Endothelial cell of umbilical vein (primary cell): ENCODE measurements around the gene COL28A1. TPM values are rescaled to one million over a fixed set of nuclear protein-coding genes. Genes with fewer than 3 reads are reported as not detected.

Source experiments
- BruUV-seq: library from RNA; stranded (reverse); fragments of 400-500 nt; replicated peaks from 2 replicates; lab custom pipeline; 2021; lab: Mats Ljungman, UMichigan
- CTCF ChIA-PET: fragments of 300-600, 350-600 bp; sonication (Branson Sonifier 250); formaldehyde crosslinking; loops from one replicate; lab custom pipeline; 2021; ENCODE audit warnings: antibody characterized with exemption, inconsistent platforms; lab: Charles Lee
- POLR2A ChIA-PET: fragments of 300-600, 350-600 bp; sonication (Branson Sonifier 250); formaldehyde crosslinking; loops from one replicate; lab custom pipeline; 2021; ENCODE audit warnings: antibody characterized with exemption, inconsistent platforms; lab: Charles Lee
- DNase-seq: peaks from one replicate; pipeline ENCODE4 v3.0.0-alpha.2; 2011; ENCODE audit warnings: low read depth, low spot score
- FAIRE-seq: peaks from 2 replicates; lab custom pipeline; 2011; peaks lifted over from hg19 to GRCh38; lab: Jason Lieb, UNC
- H2AFZ ChIP-seq: 2 replicates; pipeline ENCODE4 v1.6.0; 2012; ENCODE audit warnings: low read depth, low read length, control low read depth, inconsistent platforms
- H3K27ac ChIP-seq: 2 replicates; pipeline ENCODE4 v1.5.1; 2011; ENCODE audit warnings: low read depth, mild to moderate bottlenecking, control low read depth, low read length, moderate library complexity; ENCODE audit not compliant: insufficient read depth
- H3K27me3 ChIP-seq, 2 experiments: 2 replicates each; pipeline versions ENCODE4 v1.6.0 to v1.6.1; 2011; ENCODE audit warnings: low read length in 2 of 2, mixed read lengths in 1 of 2; ENCODE audit not compliant: control insufficient read depth in 2 of 2, insufficient read depth in 2 of 2
- H3K36me3 ChIP-seq, 2 experiments: 2 replicates in 1 of 2; 3 replicates in 1 of 2; pipeline ENCODE4 v1.5.1; 2011; ENCODE audit warnings: low read length in 2 of 2, mild to moderate bottlenecking in 1 of 2, moderate library complexity in 1 of 2; ENCODE audit not compliant: control insufficient read depth in 2 of 2, insufficient read depth in 2 of 2; ENCODE audit errors: extremely low read depth in 1 of 2
- H3K4me1 ChIP-seq: 3 replicates; pipeline ENCODE4 v1.5.1; 2011; ENCODE audit warnings: mild to moderate bottlenecking, low read length; ENCODE audit not compliant: control insufficient read depth, insufficient read depth; ENCODE audit errors: extremely low read depth
- H3K4me2 ChIP-seq: 2 replicates; pipeline ENCODE4 v1.6.1; 2011; ENCODE audit warnings: low read length, control low read depth, mixed read lengths; ENCODE audit not compliant: insufficient read depth
- H3K4me3 ChIP-seq, 3 experiments: fragments of 200-600 bp in 1 of 3; sonication (generic), shearing (Covaris generic) in 1 of 3; replicated peaks in 1 of 3; 2 replicates each; pipeline ENCODE4 v1.5.1; 2011 to 2016; ENCODE audit warnings: control low read depth in 3 of 3, low read length in 3 of 3, mild to moderate bottlenecking in 2 of 3, inconsistent platforms in 1 of 3, low read depth in 1 of 3, moderate library complexity in 1 of 3; ENCODE audit not compliant: insufficient read depth in 1 of 3
- H3K79me2 ChIP-seq: 2 replicates; pipeline ENCODE4 v1.6.0; 2012; ENCODE audit warnings: low read length, inconsistent platforms; ENCODE audit not compliant: control insufficient read depth, insufficient read depth
- H3K9ac ChIP-seq: replicated peaks from 2 replicates; pipeline ENCODE3; 2011; ENCODE audit warnings: low read length, control low read depth; ENCODE audit not compliant: insufficient read depth; ENCODE audit errors: extremely low read depth
- H3K9me1 ChIP-seq: replicated peaks from 3 replicates; pipeline ENCODE4 v1.6.0; 2011; ENCODE audit warnings: mild to moderate bottlenecking, low read length; ENCODE audit not compliant: control insufficient read depth, insufficient read depth; ENCODE audit errors: extremely low read depth
- H3K9me3 ChIP-seq: replicated peaks from 2 replicates; pipeline ENCODE4 v1.5.1; 2012; ENCODE audit warnings: low read length, inconsistent platforms; ENCODE audit not compliant: control insufficient read depth, insufficient read depth
- H4K20me1 ChIP-seq: replicated peaks from 2 replicates; pipeline ENCODE3; 2011; ENCODE audit warnings: mild to moderate bottlenecking, low read length; ENCODE audit not compliant: control insufficient read depth, insufficient read depth; ENCODE audit errors: extremely low read depth
- CTCF ChIP-seq, 2 donors: IDR thresholded peaks; 1 replicate in 1 of 2; 2 replicates in 1 of 2; pipeline ENCODE4 v1.5.1; 2011; ENCODE audit warnings: low read length in 2 of 2, mild to moderate bottlenecking in 2 of 2, moderate library complexity in 2 of 2, control low read depth in 1 of 2, inconsistent platforms in 1 of 2, low read depth in 1 of 2; ENCODE audit not compliant: insufficient read depth in 1 of 2; ENCODE audit errors: extremely low read depth in 1 of 2
- FOS ChIP-seq: IDR thresholded peaks from 2 replicates; pipeline ENCODE4 v1.6.1; 2011; ENCODE audit warnings: mild to moderate bottlenecking, low read length, moderate library complexity, borderline replicate concordance; ENCODE audit not compliant: insufficient read depth
- GATA2 ChIP-seq: IDR thresholded peaks from 2 replicates; pipeline ENCODE4 v1.7.0; 2011; ENCODE audit warnings: low read depth, mild to moderate bottlenecking, moderate library complexity, mixed read lengths, low read length; ENCODE audit not compliant: insufficient read length, insufficient read depth
- JUN ChIP-seq: IDR thresholded peaks from 2 replicates; pipeline ENCODE4 v1.6.1; 2011; ENCODE audit warnings: borderline replicate concordance, low read depth; ENCODE audit not compliant: insufficient read length, insufficient read depth
- MYC ChIP-seq: IDR thresholded peaks from one replicate; pipeline ENCODE4 v1.6.1; 2011; ENCODE audit warnings: mild to moderate bottlenecking, low read depth, low read length
- POLR2AphosphoS5 ChIP-seq: IDR thresholded peaks from 2 replicates; pipeline ENCODE4 v1.6.1; 2012; ENCODE audit warnings: low read depth, mild to moderate bottlenecking, control low read depth, low read length, moderate library complexity; ENCODE audit not compliant: insufficient read depth
- dilution Hi-C: fragments of 300-500 bp; cut with MboI; formaldehyde crosslinking; loops from one replicate; pipeline ENCODE4 v1.15.0; 2019; ENCODE audit warnings: low sequenced_read_pairs; ENCODE audit not compliant: extremely low pct_ligation_motif_present
- intact Hi-C: fragments of 100-400 bp; cut with micrococcal nuclease; formaldehyde crosslinking; loops from one replicate; pipeline ENCODE4 v1.10.0; 2022
- polyA plus RNA-seq, 4 experiments: library from polyadenylated mRNA; depleted of rRNA in 3 of 4; stranded (reverse) in 3 of 4; unstranded in 1 of 4; fragments of >200 nt; gene quantifications; 2 replicates each; pipeline versions ENCODE4 v1.2.1 to v1.2.3, GENCODE V29; 2011 to 2012; ENCODE audit warnings: missing spikeins in 1 of 4
- total RNA-seq: library from RNA; stranded (reverse); gene quantifications from 2 replicates; pipeline ENCODE4 v1.2.3, GENCODE V29; 2021
- TF ChIP-seq, protein P1 (sequence below): IDR thresholded peaks from 2 replicates; pipeline ENCODE4 v1.6.1; 2011; ENCODE audit not compliant: insufficient read depth, insufficient read length

COL28A1 gene
- total and polyA plus RNA-seq, 2 donors (not counting 3 experiments of a cell fraction or from before 2014, with no cell fraction given) = not detected

GRCh38 chr7:7417414-7417813 lies 118.3 kb downstream of the COL28A1 start:
- Histone ChIP-seq H3K9me1 (no peaks in the 10 kb centered on the region), H3K27me3 (no peaks in the 10 kb centered on the region), H2AFZ (no peak overlapping the region), H3K4me2 (no peak overlapping the region), H3K4me3 (no peak overlapping the region), H3K36me3 (no peaks in the 10 kb centered on the region), H4K20me1 (no peaks in the 10 kb centered on the region), H3K79me2 (no peaks in the 10 kb centered on the region), H3K4me1 (no peaks in the 10 kb centered on the region), H3K9ac (no peak overlapping the region), H3K27ac (no peak overlapping the region), H3K9me3 (no peaks in the 10 kb centered on the region)
- no peak for TF ChIP-seq JUN
- TF ChIP-seq CTCF (IDR thresholded peaks at IDR 0.05; ENCODE audit: extremely low read depth in 1 of 2, insufficient read depth in 1 of 2, low read depth in 1 of 2, low read length in 2 of 2) = no peak
- TF ChIP-seq POLR2AphosphoS5 = no peak
- no peak for TF ChIP-seq GATA2
- TF ChIP-seq, protein P1, sequence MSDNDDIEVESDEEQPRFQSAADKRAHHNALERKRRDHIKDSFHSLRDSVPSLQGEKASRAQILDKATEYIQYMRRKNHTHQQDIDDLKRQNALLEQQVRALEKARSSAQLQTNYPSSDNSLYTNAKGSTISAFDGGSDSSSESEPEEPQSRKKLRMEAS = no peak
- no peak for TF ChIP-seq MYC
- TF ChIP-seq FOS = no peak
- DNase-seq = no peak
- dilution Hi-C loops = no loop called here
- FAIRE-seq = no peak
- CTCF ChIA-PET = interaction anchor here (1.1 to 2.8 kb wide), 4 partner anchors 233 to 879 kb away, joined by 3 to 22 read pairs (median 5); no protein-coding TSS in a partner anchor
- intact Hi-C loops = no loop called here
- POLR2A ChIA-PET = no interaction called here
- no TSS peak for BruUV-seq
